Fibroblast of mammary gland (primary cell): Measurements from ENCODE around the gene IL17RA.
"Not testable (repeated sequence)": the region's sequence is repeated elsewhere in the genome, so short reads cannot be mapped to it uniquely, and the experiment has no call there.

Experiments used
- DNase-seq: peaks from one replicate; pipeline ENCODE4 v3.0.0-alpha.2; 2010; ENCODE audit warnings: low read depth
- H3K4me3 ChIP-seq: 2 replicates; pipeline ENCODE4 v1.5.1; 2011; ENCODE audit warnings: low read depth, mild to moderate bottlenecking, low read length, moderate library complexity; ENCODE audit not compliant: control insufficient read depth
- TF ChIP-seq, protein P1 (sequence below): conservative IDR thresholded peaks from 2 replicates; pipeline ENCODE4 v1.5.1; 2011; ENCODE audit warnings: low read depth, low read length, inconsistent platforms; ENCODE audit not compliant: control insufficient read depth, insufficient read depth

Gene IL17RA, protein sequence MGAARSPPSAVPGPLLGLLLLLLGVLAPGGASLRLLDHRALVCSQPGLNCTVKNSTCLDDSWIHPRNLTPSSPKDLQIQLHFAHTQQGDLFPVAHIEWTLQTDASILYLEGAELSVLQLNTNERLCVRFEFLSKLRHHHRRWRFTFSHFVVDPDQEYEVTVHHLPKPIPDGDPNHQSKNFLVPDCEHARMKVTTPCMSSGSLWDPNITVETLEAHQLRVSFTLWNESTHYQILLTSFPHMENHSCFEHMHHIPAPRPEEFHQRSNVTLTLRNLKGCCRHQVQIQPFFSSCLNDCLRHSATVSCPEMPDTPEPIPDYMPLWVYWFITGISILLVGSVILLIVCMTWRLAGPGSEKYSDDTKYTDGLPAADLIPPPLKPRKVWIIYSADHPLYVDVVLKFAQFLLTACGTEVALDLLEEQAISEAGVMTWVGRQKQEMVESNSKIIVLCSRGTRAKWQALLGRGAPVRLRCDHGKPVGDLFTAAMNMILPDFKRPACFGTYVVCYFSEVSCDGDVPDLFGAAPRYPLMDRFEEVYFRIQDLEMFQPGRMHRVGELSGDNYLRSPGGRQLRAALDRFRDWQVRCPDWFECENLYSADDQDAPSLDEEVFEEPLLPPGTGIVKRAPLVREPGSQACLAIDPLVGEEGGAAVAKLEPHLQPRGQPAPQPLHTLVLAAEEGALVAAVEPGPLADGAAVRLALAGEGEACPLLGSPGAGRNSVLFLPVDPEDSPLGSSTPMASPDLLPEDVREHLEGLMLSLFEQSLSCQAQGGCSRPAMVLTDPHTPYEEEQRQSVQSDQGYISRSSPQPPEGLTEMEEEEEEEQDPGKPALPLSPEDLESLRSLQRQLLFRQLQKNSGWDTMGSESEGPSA

DNA sequence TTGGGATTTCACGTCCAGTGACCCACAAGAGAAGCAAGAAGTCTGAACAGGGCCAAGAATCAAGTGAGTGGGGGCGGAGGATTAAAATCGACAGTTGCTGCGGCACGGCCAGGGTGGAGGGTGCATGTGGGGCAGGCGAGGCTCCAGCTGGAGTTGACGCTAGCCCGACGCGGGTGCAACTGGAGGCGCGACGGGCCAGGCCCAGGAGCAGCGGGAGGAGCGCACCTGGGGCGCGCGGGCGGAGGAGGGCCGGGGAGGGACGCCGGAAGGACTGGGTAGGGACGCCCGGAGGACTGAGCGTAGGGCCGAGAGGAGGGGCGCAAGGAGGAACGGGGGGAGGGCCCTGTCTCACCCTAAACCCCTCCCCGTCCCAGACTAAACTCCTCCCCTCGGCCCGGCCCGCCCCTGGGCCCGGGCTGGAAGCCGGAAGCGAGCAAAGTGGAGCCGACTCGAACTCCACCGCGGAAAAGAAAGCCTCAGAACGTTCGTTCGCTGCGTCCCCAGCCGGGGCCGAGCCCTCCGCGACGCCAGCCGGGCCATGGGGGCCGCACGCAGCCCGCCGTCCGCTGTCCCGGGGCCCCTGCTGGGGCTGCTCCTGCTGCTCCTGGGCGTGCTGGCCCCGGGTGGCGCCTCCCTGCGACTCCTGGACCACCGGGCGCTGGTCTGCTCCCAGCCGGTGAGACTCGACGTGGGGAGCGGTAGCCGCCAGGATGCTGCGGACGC lies at the start of gene IL17RA:
Gene IL17RA, plus strand, starts transcription at position 447 of the 723 bp plus-strand sequence. Its CDS starts 92 bp downstream, at position 539.
- TF ChIP-seq, protein P1, sequence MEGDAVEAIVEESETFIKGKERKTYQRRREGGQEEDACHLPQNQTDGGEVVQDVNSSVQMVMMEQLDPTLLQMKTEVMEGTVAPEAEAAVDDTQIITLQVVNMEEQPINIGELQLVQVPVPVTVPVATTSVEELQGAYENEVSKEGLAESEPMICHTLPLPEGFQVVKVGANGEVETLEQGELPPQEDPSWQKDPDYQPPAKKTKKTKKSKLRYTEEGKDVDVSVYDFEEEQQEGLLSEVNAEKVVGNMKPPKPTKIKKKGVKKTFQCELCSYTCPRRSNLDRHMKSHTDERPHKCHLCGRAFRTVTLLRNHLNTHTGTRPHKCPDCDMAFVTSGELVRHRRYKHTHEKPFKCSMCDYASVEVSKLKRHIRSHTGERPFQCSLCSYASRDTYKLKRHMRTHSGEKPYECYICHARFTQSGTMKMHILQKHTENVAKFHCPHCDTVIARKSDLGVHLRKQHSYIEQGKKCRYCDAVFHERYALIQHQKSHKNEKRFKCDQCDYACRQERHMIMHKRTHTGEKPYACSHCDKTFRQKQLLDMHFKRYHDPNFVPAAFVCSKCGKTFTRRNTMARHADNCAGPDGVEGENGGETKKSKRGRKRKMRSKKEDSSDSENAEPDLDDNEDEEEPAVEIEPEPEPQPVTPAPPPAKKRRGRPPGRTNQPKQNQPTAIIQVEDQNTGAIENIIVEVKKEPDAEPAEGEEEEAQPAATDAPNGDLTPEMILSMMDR: no peak
- DNase-seq: peak; percentile 78
- peak within 1 kb of the TSS; percentile 68 for H3K4me3 ChIP-seq

DNA sequence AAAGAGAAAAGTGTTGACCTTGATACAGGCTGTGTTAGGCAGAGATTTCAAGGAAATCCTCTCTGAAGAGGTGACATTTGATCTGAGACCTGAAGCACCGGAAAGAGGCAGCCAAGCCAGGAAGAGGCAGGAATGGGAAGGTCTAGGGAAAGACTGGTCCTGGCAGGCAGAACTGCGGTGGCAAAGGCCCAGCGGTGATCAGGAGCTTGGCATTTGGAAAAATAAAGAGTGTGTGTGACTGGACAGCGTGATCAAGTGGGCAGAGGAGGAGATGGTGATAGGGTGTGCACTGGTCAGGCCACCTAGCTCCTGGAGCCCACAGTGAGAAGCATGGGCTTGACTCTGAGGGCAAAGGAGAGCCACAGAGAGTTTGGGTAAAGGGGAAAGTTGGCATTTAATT lies 49.6 kb upstream of the IL17RA start:
- no peak overlapping the region for H3K4me3 ChIP-seq
- TF ChIP-seq, protein P1: no peak
- no peak for DNase-seq

DNA sequence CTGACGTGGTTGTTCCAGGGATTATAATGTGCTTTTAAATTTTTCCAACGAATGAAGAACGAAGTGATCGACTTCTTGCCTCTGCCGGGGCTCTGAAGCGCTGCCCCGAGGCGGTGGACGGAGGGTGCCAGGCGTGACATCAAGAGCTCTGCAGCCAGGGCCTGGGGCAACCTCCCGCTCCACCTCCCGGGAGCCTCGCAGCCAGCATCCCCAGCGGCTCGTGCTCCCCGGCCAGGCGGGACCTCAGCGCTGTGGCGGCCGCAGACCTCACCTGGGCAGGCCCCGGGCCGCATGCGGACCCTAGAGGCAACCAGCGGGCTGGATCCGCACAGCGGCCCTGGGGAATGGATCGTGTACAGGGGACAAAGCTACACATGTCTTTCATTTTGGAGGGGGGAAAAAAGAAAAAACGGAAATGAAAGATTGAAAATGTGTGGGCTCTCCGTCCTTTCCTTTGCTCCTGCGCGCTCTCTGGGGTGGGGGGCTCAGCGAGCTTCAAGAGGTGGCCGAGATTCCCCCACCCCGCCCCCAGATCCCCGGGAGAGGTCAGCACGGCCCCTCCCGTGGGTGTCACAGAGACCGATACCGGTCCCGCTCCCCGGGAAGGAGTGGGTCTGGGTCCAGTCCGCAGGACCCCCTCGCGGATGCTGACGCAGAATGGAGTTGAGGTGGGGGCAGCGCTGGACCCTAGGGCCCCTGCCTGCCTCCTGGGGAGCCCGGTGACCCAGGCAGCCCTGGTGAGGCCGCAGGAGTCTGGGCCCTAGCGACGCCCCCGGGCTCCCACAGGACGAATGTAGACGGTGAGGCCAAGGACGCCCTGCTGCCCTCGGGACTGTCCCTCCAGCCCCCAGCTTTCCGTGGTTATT lies 48.6 kb upstream of the IL17RA start:
- peak overlapping the region; percentile 10 for H3K4me3 ChIP-seq
- DNase-seq: not testable (repeated sequence)

DNA sequence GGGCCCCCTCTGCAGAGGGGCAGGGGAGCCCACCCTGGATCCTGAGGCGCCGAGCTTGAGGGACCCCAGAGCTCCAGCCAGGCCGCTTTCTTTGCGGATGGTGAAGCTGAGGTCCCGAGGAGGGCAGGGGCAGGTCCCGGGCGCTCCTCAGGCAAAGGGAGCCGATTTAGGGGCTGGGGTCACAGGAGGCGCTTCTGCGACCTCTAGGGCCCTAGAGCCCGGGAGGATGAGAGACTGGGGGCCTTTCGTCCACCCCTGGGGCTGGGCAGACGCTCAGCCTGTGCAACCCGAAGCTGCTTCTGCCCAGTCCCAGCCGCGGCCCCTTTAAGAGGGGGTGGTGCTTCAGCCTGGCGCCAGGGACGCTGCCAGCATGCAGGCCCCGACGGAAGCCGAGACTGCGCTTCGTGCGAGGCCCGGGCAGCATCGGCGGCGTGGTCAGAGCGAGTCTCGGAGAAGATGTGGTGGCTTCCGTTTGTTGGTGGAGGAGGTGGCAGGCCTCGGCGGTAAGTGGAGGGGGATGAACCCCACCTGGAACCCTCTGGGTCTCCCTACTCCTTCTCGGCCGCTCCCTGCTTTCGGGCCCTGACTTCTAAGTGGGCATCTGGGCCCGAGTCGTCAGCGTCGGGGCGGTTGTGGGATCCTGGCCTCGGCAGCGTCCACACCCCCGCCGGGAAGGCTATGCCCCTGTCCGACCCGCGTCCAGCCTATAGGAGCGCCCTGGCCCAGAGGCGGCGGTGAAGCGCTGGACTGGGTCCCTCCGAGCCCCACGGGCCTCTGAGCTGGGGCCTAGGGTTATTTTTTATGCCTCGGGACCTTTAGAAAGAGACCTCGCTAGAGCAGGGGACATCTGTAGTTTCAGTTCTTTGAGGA lies 47.7 kb upstream of the IL17RA start:
- H3K4me3 ChIP-seq: peak overlapping the region; percentile 48
- peak; percentile 30 for DNase-seq

DNA sequence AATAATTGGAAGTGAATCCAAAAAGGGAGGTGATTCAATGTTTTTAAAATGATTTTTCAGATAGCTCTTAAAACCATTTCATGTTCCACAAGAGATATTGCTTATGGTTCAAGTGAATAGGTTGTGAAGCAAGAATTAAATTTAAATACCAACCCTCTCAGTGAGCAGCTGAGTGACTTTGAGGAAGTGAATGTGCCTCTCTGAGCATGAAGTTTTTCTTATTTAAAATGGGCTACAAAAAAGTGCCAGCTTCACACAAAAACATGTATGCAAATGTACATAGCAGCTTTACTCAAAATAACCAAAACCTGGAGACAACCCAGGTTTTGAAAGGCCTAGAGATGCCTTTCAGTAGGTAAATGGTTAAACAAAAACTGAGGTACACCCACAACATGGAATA lies 41.3 kb upstream of the IL17RA start:
- TF ChIP-seq, protein P1: no peak
- no peak overlapping the region for H3K4me3 ChIP-seq
- no peak for DNase-seq

DNA sequence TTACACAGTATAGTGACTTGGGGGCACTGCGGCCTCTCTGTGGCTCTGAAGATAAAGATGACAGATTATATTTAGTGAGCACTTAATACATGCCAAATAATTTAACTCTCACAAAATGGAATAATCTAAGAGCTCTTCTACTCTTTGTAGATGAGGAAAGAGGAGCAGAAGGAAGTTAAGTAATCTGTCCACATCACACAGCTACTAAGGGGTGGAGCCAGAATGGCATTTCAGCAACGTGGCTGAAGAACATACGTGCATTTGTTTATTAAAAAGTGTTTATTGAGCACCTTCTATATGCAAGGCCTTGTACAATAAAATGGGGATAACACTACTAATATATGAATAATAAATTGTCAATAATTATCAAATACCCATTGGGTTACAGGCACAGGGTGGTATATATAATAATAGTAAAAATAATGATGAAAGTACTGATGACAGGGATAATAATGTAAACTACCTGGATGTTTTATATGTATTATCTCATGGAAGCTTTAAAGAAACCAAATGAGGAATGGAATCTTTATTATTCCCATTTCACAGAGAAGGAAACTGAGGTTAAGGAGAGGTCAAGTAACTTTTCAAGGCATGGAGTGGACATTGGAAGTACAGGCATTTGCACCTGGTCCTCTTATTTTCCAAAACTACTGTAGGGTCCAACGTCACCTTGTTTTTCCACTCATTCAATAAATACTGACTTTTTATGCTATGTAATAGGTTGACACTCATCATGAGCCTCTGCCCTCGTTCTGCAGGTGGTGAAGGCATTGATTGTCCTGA lies 38.0 kb upstream of the IL17RA start:
- TF ChIP-seq, protein P1: no peak
- no peak overlapping the region for H3K4me3 ChIP-seq
- DNase-seq: no peak
